Activated T-helper 2 cell treated with anti-CD3 and anti-CD28 coated beads, Interferon-gamma antibody, Interleukin-2, Interleukin-4, amounts not matched to agents 10 μg/mL and 5 μg/mL and 100 μg/mL, durations not matched to agents 14 hours and 24 hours and 36 hours (primary cell): Measurements from ENCODE around the gene ATP4A. TPM values are rescaled to one million over a fixed set of nuclear protein-coding genes. Genes with fewer than 3 reads are reported as not detected.
A peak's percentile ranks its signal among the peaks of the same experiment; 100 is the strongest.

ENCODE experiments used
- DNase-seq: peaks from one replicate; pipeline ENCODE4 v3.0.0; 2021; ENCODE audit warnings: low spot score
- H3K27ac Mint-ChIP-seq: one replicate; pipeline ENCODE4 v1.8.0; 2021; ENCODE audit warnings: mixed read lengths
- H3K27me3 Mint-ChIP-seq: one replicate; pipeline ENCODE4 v1.8.0; 2021; ENCODE audit warnings: low read depth, mixed read lengths
- H3K36me3 Mint-ChIP-seq: one replicate; pipeline ENCODE4 v1.8.0; 2021; ENCODE audit warnings: low read depth, mixed read lengths
- H3K4me1 Mint-ChIP-seq: one replicate; pipeline ENCODE4 v1.8.0; 2021; ENCODE audit warnings: low read depth, mixed read lengths
- H3K4me3 Mint-ChIP-seq: one replicate; pipeline ENCODE4 v1.8.0; 2021; ENCODE audit warnings: low read depth, mild to moderate bottlenecking, moderate library complexity, mixed read lengths
- H3K9me3 Mint-ChIP-seq: one replicate; pipeline ENCODE4 v1.8.0; 2021; ENCODE audit warnings: mixed read lengths
- intact Hi-C: fragments of 100-400 bp; cut with micrococcal nuclease; formaldehyde crosslinking; loops from one replicate; pipeline ENCODE4 v1.15.1; 2023
- total RNA-seq: library from RNA; stranded (reverse); gene quantifications from 2 replicates; pipeline ENCODE4 v1.2.3, GENCODE V29; 2022

Gene ATP4A
- total RNA-seq, 1 donor from 2014 or later = not detected

- Mint-ChIP-seq H3K4me3 (peak overlapping the region; percentile 30), H3K27ac (no peak overlapping the region), H3K36me3 (no peaks in the 10 kb centered on the region), H3K27me3 (peaks cover 49% of the 10 kb centered on the region), H3K9me3 (no peaks in the 10 kb centered on the region), H3K4me1 (peaks cover 11% of the 10 kb centered on the region)
- intact Hi-C loops = loop anchor here (1.0 to 5.0 kb wide), 2 partner anchors 37 to 82 kb away; partner anchors contain the start of gene TMEM147
- DNase-seq = peak; percentile 56
Measured at GRCh38 chr19:35509861-35510625, 53.4 kb downstream of the ATP4A start.

GRCh38 chr19:35509018-35509652 lies 54.3 kb downstream of the ATP4A start:
- H3K36me3 Mint-ChIP-seq = no peaks in the 10 kb centered on the region
- H3K4me3 Mint-ChIP-seq = no peak overlapping the region
- peaks cover 11% of the 10 kb centered on the region for H3K4me1 Mint-ChIP-seq
- H3K27ac Mint-ChIP-seq = no peak overlapping the region
- intact Hi-C loops = loop anchor here (1.0 kb wide), 1 partner anchor 83 kb away; no protein-coding TSS in a partner anchor
- peaks cover 49% of the 10 kb centered on the region for H3K27me3 Mint-ChIP-seq
- no peaks in the 10 kb centered on the region for H3K9me3 Mint-ChIP-seq
- DNase-seq = no peak

GRCh38 chr19:35508129-35508528 lies 55.3 kb downstream of the ATP4A start:
- Mint-ChIP-seq H3K4me3 (no peak overlapping the region), H3K4me1 (peaks cover 11% of the 10 kb centered on the region), H3K9me3 (no peaks in the 10 kb centered on the region), H3K27ac (no peak overlapping the region), H3K27me3 (peaks cover 46% of the 10 kb centered on the region), H3K36me3 (no peaks in the 10 kb centered on the region)
- DNase-seq = no peak
- intact Hi-C loops = no loop called here

- H3K27me3 Mint-ChIP-seq = peaks cover 48% of the 10 kb centered on the region
- DNase-seq = no peak
Measured at GRCh38 chr19:35507561-35507960, 55.9 kb downstream of the ATP4A start.

GRCh38 chr19:35506011-35506410 lies 57.4 kb downstream of the ATP4A start:
- DNase-seq = no peak
- peaks cover 48% of the 10 kb centered on the region for H3K27me3 Mint-ChIP-seq

More at GRCh38 chr19:35507561-35507960, 55.9 kb downstream of the ATP4A start:
- Mint-ChIP-seq H3K4me1 (peaks cover 11% of the 10 kb centered on the region), H3K36me3 (no peaks in the 10 kb centered on the region), H3K27ac (no peak overlapping the region), H3K4me3 (no peak overlapping the region), H3K9me3 (no peaks in the 10 kb centered on the region)
- intact Hi-C loops = no loop called here

GRCh38 chr19:35502751-35503150 lies 60.7 kb downstream of the ATP4A start:
- H3K36me3 Mint-ChIP-seq = no peaks in the 10 kb centered on the region
- H3K27me3 Mint-ChIP-seq = peaks cover 25% of the 10 kb centered on the region
- peaks cover 4% of the 10 kb centered on the region for H3K4me1 Mint-ChIP-seq
- intact Hi-C loops = no loop called here
- H3K9me3 Mint-ChIP-seq = no peaks in the 10 kb centered on the region
- no peak overlapping the region for H3K4me3 Mint-ChIP-seq
- DNase-seq = no peak
- H3K27ac Mint-ChIP-seq = no peak overlapping the region

More at GRCh38 chr19:35506011-35506410, 57.4 kb downstream of the ATP4A start:
- peaks cover 15% of the 10 kb centered on the region for H3K4me1 Mint-ChIP-seq
- no peak overlapping the region for H3K4me3 Mint-ChIP-seq
- no peak overlapping the region for H3K27ac Mint-ChIP-seq
- no peaks in the 10 kb centered on the region for H3K36me3 Mint-ChIP-seq
- no peaks in the 10 kb centered on the region for H3K9me3 Mint-ChIP-seq
- intact Hi-C loops = no loop called here

- no peaks in the 10 kb centered on the region for H3K9me3 Mint-ChIP-seq
- no peak for DNase-seq
- H3K4me1 Mint-ChIP-seq = peaks cover 4% of the 10 kb centered on the region
- H3K27ac Mint-ChIP-seq = no peak overlapping the region
- no peak overlapping the region for H3K4me3 Mint-ChIP-seq
- no peaks in the 10 kb centered on the region for H3K36me3 Mint-ChIP-seq
- intact Hi-C loops = no loop called here
- H3K27me3 Mint-ChIP-seq = peaks cover 18% of the 10 kb centered on the region
Measured at GRCh38 chr19:35501684-35502083, 61.8 kb downstream of the ATP4A start.

- intact Hi-C loops = no loop called here
- Mint-ChIP-seq H3K36me3 (no peaks in the 10 kb centered on the region), H3K27ac (no peak overlapping the region), H3K9me3 (no peaks in the 10 kb centered on the region), H3K27me3 (peaks cover 9% of the 10 kb centered on the region), H3K4me3 (no peak overlapping the region), H3K4me1 (peaks cover 4% of the 10 kb centered on the region)
- no peak for DNase-seq
Measured at GRCh38 chr19:35500611-35501010, 62.8 kb downstream of the ATP4A start.

Other genes starting within 250 kb of the ATP4A start
- gene CD22, start 234.5 kb downstream of the ATP4A start, total RNA-seq = 4.0 and 5.5 TPM in 2 replicates
- gene FFAR1, start 215.8 kb downstream of the ATP4A start, total RNA-seq = 0.09 and 0.21 TPM in 2 replicates
- 0.92 and 1.2 TPM in 2 replicates for gene FFAR3, start 205.2 kb downstream of the ATP4A start, total RNA-seq
- gene GPR42, start 192.6 kb downstream of the ATP4A start, total RNA-seq = 0.18 and 0.51 TPM in 2 replicates
- gene FFAR2, start 115.4 kb downstream of the ATP4A start, total RNA-seq = not detected in 2 replicates
- not detected in 2 replicates for gene KRTDAP, start 73.2 kb downstream of the ATP4A start, total RNA-seq
- gene DMKN, start 50.0 kb downstream of the ATP4A start, total RNA-seq = 0.27 TPM in 1 of 2 replicates, not detected in the other
- not detected in 2 replicates for gene SBSN, start 35.3 kb downstream of the ATP4A start, total RNA-seq
- not detected in 2 replicates for gene GAPDHS, start 30.2 kb downstream of the ATP4A start, total RNA-seq
- 121 and 122 TPM in 2 replicates for gene TMEM147, start 18.0 kb downstream of the ATP4A start, total RNA-seq
- gene PMIS2, start 22.5 kb upstream of the ATP4A start, total RNA-seq = not detected in 2 replicates
- 42.5 and 43.1 TPM in 2 replicates for gene HAUS5, start 49.1 kb upstream of the ATP4A start, total RNA-seq
- 101 and 102 TPM in 2 replicates for gene RBM42, start 65.4 kb upstream of the ATP4A start, total RNA-seq
- 1.0 and 1.6 TPM in 2 replicates for gene ETV2, start 78.1 kb upstream of the ATP4A start, total RNA-seq
- 431 and 461 TPM in 2 replicates for gene COX6B1, start 84.7 kb upstream of the ATP4A start, total RNA-seq
- gene UPK1A, start 102.9 kb upstream of the ATP4A start, total RNA-seq = 0.59 and 1.2 TPM in 2 replicates
- 231 and 234 TPM in 2 replicates for gene ZBTB32, start 140.9 kb upstream of the ATP4A start, total RNA-seq
- 58.4 and 63.3 TPM in 2 replicates for gene KMT2B, start 154.3 kb upstream of the ATP4A start, total RNA-seq
- gene IGFLR1, start 178.8 kb upstream of the ATP4A start, total RNA-seq = 136 and 138 TPM in 2 replicates
- gene U2AF1L4, start 181.8 kb upstream of the ATP4A start, total RNA-seq = 27.4 and 30.8 TPM in 2 replicates
- 45.1 and 46.9 TPM in 2 replicates for gene PSENEN, start 182.0 kb upstream of the ATP4A start, total RNA-seq
- 9.9 and 10.0 TPM in 2 replicates for gene LIN37, start 184.9 kb upstream of the ATP4A start, total RNA-seq
- gene HSPB6, start 193.4 kb upstream of the ATP4A start, total RNA-seq = 0.14 and 0.21 TPM in 2 replicates
- 40.1 and 41.2 TPM in 2 replicates for gene PROSER3, start 194.5 kb upstream of the ATP4A start, total RNA-seq
- 29.1 and 33.0 TPM in 2 replicates for gene ARHGAP33, start 211.9 kb upstream of the ATP4A start, total RNA-seq
- not detected in 2 replicates for gene PRODH2, start 249.2 kb upstream of the ATP4A start, total RNA-seq